WTC11 (cell line): ENCODE data around the gene GABBR2.

Source experiments
- CBFB ChIP-seq: sonication (generic); formaldehyde crosslinking; IDR thresholded peaks from 2 replicates; pipeline ENCODE4 v1.8.1; 2022; ENCODE audit warnings: mild to moderate bottlenecking, low read depth, missing genetic modification reagents
- CREM ChIP-seq: sonication (generic); formaldehyde crosslinking; IDR thresholded peaks from 2 replicates; pipeline ENCODE4 v1.8.1; 2022; ENCODE audit warnings: mild to moderate bottlenecking, missing genetic modification reagents, moderate library complexity
- ESRRA ChIP-seq: sonication (generic); formaldehyde crosslinking; IDR thresholded peaks from 2 replicates; pipeline ENCODE4 v1.8.1; 2022; ENCODE audit warnings: mild to moderate bottlenecking, missing genetic modification reagents, borderline replicate concordance
- JUN ChIP-seq: sonication (generic); formaldehyde crosslinking; IDR thresholded peaks from 2 replicates; pipeline ENCODE4 v1.8.0; 2023; ENCODE audit warnings: mild to moderate bottlenecking, missing genetic modification reagents
- NFYB ChIP-seq: sonication (generic); formaldehyde crosslinking; conservative IDR thresholded peaks from 2 replicates; pipeline ENCODE4 v1.8.0; 2022; ENCODE audit warnings: low read depth, missing genetic modification reagents
- NR3C1 ChIP-seq: sonication (generic); formaldehyde crosslinking; conservative IDR thresholded peaks from 2 replicates; pipeline ENCODE4 v1.8.1; 2023; ENCODE audit warnings: low read depth, mild to moderate bottlenecking, missing genetic modification reagents
- SOX15 ChIP-seq: fragments of 250-450 bp; sonication (Bioruptor Pico); IDR thresholded peaks from 2 replicates; pipeline ENCODE4 v1.9.0; 2021; ENCODE audit warnings: mild to moderate bottlenecking
- TCF7 ChIP-seq: sonication (generic); formaldehyde crosslinking; IDR thresholded peaks from 2 replicates; pipeline ENCODE4 v1.8.0; 2022; ENCODE audit warnings: mild to moderate bottlenecking, low read depth, missing genetic modification reagents, moderate library complexity
- ZBTB21 ChIP-seq: sonication (generic); formaldehyde crosslinking; IDR thresholded peaks from 2 replicates; pipeline ENCODE4 v1.8.1; 2023; ENCODE audit warnings: mild to moderate bottlenecking, missing genetic modification reagents, borderline replicate concordance
- TF ChIP-seq, protein P1 (sequence below): sonication (generic); formaldehyde crosslinking; conservative IDR thresholded peaks from 2 replicates; pipeline ENCODE4 v1.8.1; 2023; ENCODE audit warnings: mild to moderate bottlenecking, low read depth, missing genetic modification reagents, moderate library complexity
- TF ChIP-seq, protein P2 (sequence below): fragments of 200-600 bp; IDR thresholded peaks from 2 replicates; pipeline ENCODE4 v1.8.0; 2022; ENCODE audit warnings: antibody characterized with exemption
- TF ChIP-seq, protein P3 (sequence below): sonication (generic); formaldehyde crosslinking; IDR thresholded peaks from 2 replicates; pipeline ENCODE4 v1.8.1; 2022; ENCODE audit warnings: mild to moderate bottlenecking, moderate library complexity, missing genetic modification reagents
- TF ChIP-seq, protein P4 (sequence below): sonication (generic); formaldehyde crosslinking; IDR thresholded peaks from 2 replicates; pipeline ENCODE4 v1.8.0; 2022; ENCODE audit warnings: mild to moderate bottlenecking, missing genetic modification reagents
- TF ChIP-seq, protein P5 (sequence below): sonication (generic); formaldehyde crosslinking; IDR thresholded peaks from 2 replicates; pipeline ENCODE4 v1.8.0; 2022; ENCODE audit warnings: mild to moderate bottlenecking, missing genetic modification reagents

DNA sequence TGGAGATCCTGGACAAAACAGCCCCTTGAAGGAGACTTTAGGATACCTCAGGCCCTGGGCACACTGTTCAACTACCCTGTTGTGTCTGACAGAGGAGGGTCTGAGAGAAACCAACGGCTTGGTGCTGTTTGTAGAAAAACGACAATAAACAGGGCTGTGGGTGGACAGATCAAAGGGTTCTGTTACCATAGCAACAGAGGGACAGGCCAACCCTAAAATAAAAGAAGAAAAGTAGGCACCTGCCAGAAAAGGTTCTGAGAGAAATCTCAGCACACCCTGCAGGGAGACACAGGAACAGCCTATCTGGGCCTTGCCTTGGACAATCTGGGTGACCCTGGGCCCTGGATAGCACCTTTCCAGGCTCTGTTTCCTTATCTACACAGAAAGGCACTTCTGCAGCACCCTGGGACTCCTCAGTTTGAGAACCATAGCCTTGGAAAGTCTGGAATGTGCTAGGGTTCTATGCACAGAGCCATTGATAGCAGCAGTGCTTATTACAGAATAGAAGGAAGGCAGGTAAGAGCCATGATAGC is 348.5 kb downstream of the GABBR2 start:
- TF ChIP-seq, protein P1, sequence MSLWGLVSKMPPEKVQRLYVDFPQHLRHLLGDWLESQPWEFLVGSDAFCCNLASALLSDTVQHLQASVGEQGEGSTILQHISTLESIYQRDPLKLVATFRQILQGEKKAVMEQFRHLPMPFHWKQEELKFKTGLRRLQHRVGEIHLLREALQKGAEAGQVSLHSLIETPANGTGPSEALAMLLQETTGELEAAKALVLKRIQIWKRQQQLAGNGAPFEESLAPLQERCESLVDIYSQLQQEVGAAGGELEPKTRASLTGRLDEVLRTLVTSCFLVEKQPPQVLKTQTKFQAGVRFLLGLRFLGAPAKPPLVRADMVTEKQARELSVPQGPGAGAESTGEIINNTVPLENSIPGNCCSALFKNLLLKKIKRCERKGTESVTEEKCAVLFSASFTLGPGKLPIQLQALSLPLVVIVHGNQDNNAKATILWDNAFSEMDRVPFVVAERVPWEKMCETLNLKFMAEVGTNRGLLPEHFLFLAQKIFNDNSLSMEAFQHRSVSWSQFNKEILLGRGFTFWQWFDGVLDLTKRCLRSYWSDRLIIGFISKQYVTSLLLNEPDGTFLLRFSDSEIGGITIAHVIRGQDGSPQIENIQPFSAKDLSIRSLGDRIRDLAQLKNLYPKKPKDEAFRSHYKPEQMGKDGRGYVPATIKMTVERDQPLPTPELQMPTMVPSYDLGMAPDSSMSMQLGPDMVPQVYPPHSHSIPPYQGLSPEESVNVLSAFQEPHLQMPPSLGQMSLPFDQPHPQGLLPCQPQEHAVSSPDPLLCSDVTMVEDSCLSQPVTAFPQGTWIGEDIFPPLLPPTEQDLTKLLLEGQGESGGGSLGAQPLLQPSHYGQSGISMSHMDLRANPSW (CRISPR knock-in tag): no peak
- TF ChIP-seq, protein P2, sequence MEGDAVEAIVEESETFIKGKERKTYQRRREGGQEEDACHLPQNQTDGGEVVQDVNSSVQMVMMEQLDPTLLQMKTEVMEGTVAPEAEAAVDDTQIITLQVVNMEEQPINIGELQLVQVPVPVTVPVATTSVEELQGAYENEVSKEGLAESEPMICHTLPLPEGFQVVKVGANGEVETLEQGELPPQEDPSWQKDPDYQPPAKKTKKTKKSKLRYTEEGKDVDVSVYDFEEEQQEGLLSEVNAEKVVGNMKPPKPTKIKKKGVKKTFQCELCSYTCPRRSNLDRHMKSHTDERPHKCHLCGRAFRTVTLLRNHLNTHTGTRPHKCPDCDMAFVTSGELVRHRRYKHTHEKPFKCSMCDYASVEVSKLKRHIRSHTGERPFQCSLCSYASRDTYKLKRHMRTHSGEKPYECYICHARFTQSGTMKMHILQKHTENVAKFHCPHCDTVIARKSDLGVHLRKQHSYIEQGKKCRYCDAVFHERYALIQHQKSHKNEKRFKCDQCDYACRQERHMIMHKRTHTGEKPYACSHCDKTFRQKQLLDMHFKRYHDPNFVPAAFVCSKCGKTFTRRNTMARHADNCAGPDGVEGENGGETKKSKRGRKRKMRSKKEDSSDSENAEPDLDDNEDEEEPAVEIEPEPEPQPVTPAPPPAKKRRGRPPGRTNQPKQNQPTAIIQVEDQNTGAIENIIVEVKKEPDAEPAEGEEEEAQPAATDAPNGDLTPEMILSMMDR: no peak
- TF ChIP-seq NFYB (CRISPR knock-in tag): no peak
- TF ChIP-seq, protein P3, sequence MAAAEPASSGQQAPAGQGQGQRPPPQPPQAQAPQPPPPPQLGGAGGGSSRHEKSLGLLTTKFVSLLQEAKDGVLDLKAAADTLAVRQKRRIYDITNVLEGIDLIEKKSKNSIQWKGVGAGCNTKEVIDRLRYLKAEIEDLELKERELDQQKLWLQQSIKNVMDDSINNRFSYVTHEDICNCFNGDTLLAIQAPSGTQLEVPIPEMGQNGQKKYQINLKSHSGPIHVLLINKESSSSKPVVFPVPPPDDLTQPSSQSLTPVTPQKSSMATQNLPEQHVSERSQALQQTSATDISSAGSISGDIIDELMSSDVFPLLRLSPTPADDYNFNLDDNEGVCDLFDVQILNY (CRISPR knock-in tag): no peak
- no peak for TF ChIP-seq TCF7 (CRISPR knock-in tag)
- TF ChIP-seq CBFB (CRISPR knock-in tag): no peak
- no peak for TF ChIP-seq NR3C1 (CRISPR knock-in tag)
- no peak for TF ChIP-seq SOX15 (CRISPR knock-in tag)
- no peak for TF ChIP-seq ESRRA (CRISPR knock-in tag)
- TF ChIP-seq, protein P4, sequence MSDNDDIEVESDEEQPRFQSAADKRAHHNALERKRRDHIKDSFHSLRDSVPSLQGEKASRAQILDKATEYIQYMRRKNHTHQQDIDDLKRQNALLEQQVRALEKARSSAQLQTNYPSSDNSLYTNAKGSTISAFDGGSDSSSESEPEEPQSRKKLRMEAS (CRISPR knock-in tag): no peak
- TF ChIP-seq CREM (CRISPR knock-in tag): no peak
- TF ChIP-seq ZBTB21 (CRISPR knock-in tag): no peak
- no peak for TF ChIP-seq JUN (CRISPR knock-in tag)
- TF ChIP-seq, protein P5, sequence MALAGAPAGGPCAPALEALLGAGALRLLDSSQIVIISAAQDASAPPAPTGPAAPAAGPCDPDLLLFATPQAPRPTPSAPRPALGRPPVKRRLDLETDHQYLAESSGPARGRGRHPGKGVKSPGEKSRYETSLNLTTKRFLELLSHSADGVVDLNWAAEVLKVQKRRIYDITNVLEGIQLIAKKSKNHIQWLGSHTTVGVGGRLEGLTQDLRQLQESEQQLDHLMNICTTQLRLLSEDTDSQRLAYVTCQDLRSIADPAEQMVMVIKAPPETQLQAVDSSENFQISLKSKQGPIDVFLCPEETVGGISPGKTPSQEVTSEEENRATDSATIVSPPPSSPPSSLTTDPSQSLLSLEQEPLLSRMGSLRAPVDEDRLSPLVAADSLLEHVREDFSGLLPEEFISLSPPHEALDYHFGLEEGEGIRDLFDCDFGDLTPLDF (CRISPR knock-in tag): no peak
